DND-41 (cell line): ENCODE data around the gene GABRR2.

ENCODE experiments used
- CTCF ChIP-seq: IDR thresholded peaks from 2 replicates; pipeline ENCODE4 v1.5.1; 2012; ENCODE audit warnings: borderline replicate concordance, low read length, moderate library complexity, mild to moderate bottlenecking; ENCODE audit not compliant: poor library complexity, severe bottlenecking; ENCODE audit errors: extremely low read depth
- EZH2 ChIP-seq: IDR thresholded peaks from 3 replicates; pipeline ENCODE4 v1.6.1; 2012; ENCODE audit warnings: borderline replicate concordance, low read depth, mild to moderate bottlenecking, moderate library complexity, low read length, inconsistent platforms; ENCODE audit not compliant: severe bottlenecking

- TF ChIP-seq CTCF (no peak), EZH2 (no peak)
Observed at GRCh38 chr6:89275900-89276299, 39.2 kb downstream of the GABRR2 start.
